HG02852 (cell line): ENCODE measurements around the gene SLC7A4.
"Not testable (repeated sequence)": the region's sequence is repeated elsewhere in the genome, so short reads cannot be mapped to it uniquely, and the experiment has no call there.

Experiments
- ATAC-seq: cut with Tn5 transposase; IDR thresholded peaks from one replicate; pipeline ENCODE4 v1.9.1; 2021; ENCODE audit warnings: mild to moderate bottlenecking, moderate library complexity; ENCODE audit not compliant: unreplicated experiment

SLC7A4 gene

DNA sequence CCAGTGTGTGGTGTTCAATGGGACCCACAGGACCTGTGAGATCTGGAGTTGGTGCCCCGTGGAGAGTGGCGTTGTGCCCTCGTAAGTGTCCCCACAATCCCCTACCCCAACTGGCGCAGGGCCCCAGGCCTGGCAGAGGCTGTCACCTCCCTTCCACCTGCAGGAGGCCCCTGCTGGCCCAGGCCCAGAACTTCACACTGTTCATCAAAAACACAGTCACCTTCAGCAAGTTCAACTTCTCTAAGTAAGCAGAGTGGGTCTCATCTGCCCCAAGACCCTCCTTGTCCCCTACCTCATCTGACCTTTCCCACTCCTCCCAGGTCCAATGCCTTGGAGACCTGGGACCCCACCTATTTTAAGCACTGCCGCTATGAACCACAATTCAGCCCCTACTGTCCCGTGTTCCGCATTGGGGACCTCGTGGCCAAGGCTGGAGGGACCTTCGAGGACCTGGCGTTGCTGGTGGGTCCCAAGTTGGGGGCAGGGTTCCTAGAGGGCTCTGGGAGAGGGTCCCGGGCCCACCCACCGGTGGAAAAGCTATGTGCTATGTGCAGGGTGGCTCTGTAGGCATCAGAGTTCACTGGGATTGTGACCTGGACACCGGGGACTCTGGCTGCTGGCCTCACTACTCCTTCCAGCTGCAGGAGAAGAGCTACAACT, 9.3 kb downstream of the SLC7A4 start:
- no peak for ATAC-seq

DNA sequence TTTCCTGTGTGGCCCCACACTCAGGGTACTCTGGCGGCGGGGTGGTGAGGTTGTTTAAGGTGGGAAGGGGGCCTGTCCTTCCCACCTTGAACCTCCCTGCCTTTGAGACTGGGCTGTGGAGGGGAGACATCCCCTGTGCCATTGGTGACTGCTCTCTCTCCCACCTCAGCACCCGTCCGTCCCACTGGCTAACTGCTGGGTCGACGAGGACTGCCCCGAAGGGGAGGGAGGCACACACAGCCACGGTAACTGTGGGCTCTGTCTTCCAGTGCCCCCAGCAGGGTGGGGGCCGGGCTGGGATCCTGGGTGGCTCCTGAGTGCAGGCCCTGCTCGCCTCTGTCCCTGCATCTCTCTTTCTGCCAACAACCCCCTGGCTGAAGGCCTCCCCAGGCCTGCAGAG, 9.9 kb downstream of the SLC7A4 start:
- no peak for ATAC-seq

DNA sequence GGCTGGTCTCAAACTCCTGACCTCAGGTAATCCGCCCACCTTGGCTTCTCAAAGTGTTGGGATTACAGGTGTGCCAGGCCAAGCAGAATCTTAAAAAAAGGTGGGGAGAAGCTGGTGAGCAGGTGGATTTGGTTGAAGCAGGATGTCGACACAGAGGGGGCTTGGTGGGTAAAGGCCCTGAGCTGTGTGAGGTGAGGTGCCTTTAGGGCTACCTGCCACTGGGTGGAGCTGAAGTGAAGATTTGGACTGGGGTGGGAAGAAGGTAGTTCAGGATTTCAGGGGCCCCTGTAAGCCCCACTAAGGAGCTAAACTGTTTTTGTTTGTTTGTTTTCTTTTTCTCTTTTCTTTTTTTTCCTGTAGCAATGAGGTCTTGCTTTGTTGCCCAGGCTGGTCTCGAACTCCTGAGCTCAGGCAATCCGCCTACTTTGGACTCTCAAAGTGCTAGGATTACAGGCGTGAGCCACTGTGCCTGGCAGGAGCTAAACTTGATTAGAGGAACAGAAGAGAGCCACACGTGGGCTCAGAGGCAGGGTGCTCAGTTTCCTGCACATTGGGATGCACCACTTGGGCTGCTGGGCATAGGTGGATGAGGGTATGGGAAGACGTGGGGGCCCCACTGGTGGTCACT, 11.4 kb downstream of the SLC7A4 start:
- no peak for ATAC-seq

DNA sequence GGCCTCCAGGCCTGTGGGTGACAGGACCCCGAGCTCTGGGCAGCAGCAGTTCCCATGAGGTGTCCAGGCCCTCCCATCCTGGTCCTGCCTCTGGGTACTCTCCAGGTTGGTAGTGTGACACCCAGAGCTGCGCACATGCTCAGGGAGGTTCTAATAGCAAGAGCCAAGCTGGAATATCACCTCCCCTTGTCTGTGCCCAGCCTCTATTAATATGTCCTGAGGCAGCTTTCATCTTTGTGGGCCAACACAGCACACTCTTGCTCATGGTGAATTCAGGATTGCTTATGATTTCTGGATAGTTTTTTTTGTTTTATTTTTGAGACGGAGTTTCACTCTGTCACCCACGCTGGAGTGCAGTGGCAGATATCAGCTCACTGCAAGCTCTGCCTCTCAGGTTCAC, 14.0 kb downstream of the SLC7A4 start:
- no peak for ATAC-seq

DNA sequence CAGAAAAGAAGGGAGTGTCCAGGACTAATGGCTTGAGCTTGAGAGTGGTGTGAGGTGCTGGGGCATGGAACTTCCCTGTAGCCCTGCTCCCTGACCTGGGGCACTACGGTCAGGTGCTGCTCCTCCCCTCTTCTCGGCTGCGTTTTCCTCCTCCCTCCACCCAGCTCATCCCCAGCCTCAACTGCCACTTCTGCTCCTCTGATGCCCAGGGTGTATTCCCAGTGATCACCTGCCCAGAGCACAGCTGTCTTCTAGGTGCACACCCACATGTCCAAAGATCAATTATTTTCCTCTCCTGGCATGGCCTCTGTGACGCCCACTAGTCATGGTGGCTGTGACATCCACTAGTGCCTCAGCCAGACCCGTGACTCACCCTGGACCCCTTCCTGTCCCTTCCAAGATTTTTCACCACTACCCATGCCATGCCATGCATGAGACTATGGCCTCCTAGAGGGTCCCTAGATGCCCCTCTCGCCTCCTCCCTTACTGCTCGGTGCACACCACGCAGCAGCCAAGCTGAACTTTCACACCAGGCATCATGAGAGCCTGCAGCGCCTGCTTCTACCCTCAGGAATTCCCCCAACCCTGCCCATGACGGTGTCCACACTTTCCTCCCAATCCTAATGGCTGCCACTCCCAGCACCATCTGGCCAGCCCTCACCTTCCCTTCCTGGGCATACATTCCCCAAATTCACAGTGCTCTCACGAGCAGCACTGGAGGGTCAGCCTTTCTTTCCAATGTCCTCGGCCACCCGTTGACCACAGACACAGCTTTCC, 15.5 kb downstream of the SLC7A4 start:
- no peak for ATAC-seq

DNA sequence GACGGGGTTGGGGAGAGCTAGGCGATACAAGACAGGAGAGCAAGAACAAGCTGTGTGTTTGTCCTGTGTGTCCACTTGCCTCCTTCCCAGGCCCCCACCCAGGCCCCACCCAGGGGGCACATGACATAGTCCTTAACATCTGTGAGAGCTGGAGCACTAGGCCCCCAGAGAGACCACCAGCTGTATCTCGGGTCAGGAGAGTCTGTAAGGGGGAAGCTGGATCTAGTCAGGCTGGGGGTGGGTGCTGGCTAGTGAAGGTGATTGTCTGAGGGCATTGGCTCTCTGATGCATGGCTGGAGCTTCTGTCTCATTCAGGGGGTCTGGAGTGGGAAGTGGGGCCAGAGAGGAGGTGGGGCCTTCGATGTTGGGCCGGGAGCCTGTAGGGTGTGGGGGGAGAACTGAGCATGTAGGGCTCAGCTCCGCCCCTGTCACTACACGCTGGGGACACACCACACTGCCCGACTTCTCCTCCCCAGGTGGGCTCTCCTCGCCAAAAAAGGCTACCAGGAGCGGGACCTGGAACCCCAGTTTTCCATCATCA, 16.8 kb downstream of the SLC7A4 start:
- ATAC-seq = no peak

GRCh38 chr22:21014726-21015465, 17.5 kb downstream of the SLC7A4 start, which contains the start of gene P2RX6:
Gene P2RX6, plus strand, starts transcription at chr22:21015165. Its CDS starts 10 bp downstream, at chr22:21015175.
- no peak for ATAC-seq

DNA sequence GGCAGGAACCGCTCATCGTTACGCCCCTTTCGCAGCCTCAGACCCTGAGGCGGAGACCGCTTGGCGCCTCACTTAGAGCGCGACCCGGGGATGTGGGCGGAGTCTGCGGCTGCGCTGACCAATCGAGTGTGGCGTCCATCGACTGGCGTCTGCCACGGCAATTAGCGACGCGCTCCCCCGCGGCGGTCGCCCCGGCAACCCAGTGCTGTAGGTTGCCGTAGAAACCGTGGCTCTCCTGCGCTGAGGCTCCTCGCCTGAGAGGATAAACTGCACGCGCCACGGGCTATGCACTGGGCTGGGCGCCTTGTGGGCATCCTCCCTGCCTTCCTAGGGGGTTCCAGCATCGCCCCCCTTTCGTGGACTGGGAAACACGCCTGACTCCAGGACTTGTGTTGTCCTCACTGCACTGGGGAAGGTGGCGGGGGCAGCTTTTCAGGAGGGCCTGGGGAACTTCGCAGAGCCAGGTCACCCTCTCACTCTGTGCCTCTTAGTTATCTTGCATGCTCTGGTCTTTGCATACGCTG, 18.1 kb downstream of the SLC7A4 start:
- ATAC-seq = peak; percentile 85

DNA sequence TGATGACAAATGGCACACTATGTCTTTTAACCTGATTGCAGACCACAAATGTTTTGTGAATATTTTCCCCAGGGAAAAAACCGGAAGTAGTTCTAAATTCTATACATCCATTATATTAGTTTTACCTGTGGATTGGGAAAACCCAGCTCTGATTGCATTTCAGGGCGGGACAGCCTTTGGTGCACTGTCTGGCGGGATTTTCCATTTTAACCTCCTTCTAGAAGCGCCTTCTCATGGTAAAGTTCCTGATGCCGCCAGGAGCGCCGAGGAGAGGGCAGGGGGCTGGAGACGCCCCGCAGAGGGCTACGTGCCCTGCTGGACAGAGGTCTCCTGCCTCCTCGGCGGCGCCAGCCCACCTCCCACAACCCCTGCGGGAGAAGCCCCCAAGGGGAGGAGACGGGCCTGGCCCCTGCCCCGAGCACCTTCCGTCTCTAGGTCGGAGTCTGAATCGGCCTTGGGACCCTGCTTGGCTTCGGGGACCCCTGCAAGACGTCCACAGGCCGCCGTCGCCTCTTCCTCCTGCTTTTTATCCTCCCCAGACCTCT, 18.6 kb downstream of the SLC7A4 start:
- no peak for ATAC-seq

- no peak for ATAC-seq
Measured at GRCh38 chr22:21012446-21013407, 19.6 kb downstream of the SLC7A4 start.

GRCh38 chr22:21010426-21011113, 21.8 kb downstream of the SLC7A4 start:
- no peak for ATAC-seq

GRCh38 chr22:21009638-21010425, 22.5 kb downstream of the SLC7A4 start:
- ATAC-seq = no peak

DNA sequence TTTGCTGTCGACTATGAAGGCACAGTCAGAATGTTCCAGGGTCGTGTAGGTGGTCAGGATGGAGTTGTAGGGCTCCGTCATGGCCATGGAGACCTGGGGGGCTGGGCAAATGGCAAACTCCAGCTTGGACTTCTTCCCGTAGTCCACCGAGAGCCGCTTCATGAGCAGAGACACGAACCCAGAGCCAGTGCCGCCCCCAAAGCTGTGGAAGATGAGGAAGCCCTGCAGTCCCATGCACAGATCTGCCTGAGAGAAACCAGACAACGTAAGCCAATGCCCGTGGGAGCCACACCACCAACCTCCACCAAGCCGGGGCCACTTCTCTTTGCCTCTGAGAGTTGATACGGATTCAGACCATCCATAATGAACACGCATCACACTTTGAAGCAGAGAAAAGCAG, 23.2 kb downstream of the SLC7A4 start:
- not testable (repeated sequence) for ATAC-seq

DNA sequence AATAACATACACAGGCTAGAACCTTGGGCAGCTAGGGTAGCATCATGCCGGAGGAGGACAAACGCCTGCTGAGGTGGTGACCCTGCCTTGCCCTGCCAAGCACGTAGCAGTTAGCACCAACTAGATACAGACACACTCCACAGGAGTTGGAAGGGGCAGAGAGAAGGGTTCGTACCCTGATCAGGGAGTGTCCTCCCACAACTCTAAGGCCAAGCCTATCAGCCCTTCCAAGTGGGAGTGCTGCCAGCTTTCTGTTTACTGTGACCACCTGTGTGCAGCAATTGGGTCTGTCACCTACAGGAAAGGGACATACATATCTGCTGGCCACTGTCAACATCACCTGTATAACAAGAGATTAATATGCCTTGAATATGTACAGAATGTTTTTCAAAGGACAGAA, 28.6 kb downstream of the SLC7A4 start:
- no peak for ATAC-seq

DNA sequence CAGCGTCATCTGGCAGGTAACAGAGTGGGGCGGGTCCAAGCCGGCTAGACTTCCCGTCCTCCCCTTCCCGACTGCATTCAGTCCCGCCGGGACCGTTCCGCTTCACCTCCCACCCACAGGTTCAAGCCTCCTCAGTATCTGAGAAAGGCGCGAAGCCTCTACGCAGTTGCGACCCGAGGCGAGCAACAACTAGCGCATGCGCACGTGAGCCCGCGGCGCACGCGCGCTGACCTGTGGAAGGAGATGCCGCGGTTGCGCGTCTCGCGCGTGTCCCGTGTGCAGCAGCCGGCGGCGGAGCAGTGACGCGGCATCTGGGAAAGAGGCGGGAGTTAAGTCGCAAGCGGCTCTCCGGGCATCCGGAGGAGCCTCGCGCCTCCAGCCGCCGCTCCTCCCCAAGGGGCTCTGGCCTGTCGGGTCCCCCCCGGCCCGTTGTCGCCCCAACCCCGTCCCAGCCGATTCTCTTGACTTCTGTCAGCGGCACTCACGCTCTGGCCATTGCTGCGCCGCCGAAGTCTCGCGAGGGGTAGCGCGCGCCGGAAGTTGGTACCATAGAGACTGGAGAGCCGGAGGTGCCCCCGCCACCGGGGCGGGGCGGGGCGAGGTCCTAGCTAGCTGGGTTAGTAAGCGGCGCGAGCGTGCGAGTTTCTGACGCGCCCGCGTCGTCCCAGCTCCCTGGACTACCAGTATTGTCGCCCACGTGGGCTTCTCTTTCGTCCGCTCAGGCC, 30.6 kb downstream of the SLC7A4 start, which contains the start of gene THAP7:
TSS of gene THAP7 (minus strand) at position 518 of the 725 bp plus-strand sequence. CDS start at position 311, 207 bp downstream.
- peak; percentile 87 for ATAC-seq

GRCh38 chr22:21000987-21001600, 31.3 kb downstream of the SLC7A4 start:
- ATAC-seq = peak; percentile 14
